22Rv1 (cell line): ENCODE measurements around the gene TRAPPC6A.

Experiments used
- H3K27ac ChIP-seq: fragments of 450-650 bp; 2 replicates; pipeline ENCODE4 v1.5.1; 2017
- CTCF ChIP-seq: fragments of 450-650 bp; IDR thresholded peaks from 2 replicates; pipeline ENCODE4 v1.5.1; 2017; ENCODE audit warnings: mild to moderate bottlenecking
- ZFX ChIP-seq: fragments of 450-650 bp; IDR thresholded peaks from 2 replicates; pipeline ENCODE4 v1.6.1; 2017; ENCODE audit warnings: antibody characterized with exemption, borderline replicate concordance

TRAPPC6A gene

GRCh38 chr19:45145270-45146189 is 32.5 kb downstream of the TRAPPC6A start:
- no peak overlapping the region for H3K27ac ChIP-seq
- TF ChIP-seq CTCF (no peak), ZFX (no peak)

GRCh38 chr19:45144431-45145269 is 33.4 kb downstream of the TRAPPC6A start:
- TF ChIP-seq CTCF: no peak
- TF ChIP-seq ZFX: no peak
- no peak overlapping the region for H3K27ac ChIP-seq

- no peak overlapping the region for H3K27ac ChIP-seq
- TF ChIP-seq ZFX: no peak
- TF ChIP-seq CTCF: no peak
Observed at GRCh38 chr19:45142726-45143110, 35.3 kb downstream of the TRAPPC6A start.

- TF ChIP-seq CTCF (no peak), ZFX (no peak)
- no peak overlapping the region for H3K27ac ChIP-seq
Observed at GRCh38 chr19:45142016-45142725, 35.9 kb downstream of the TRAPPC6A start.

GRCh38 chr19:45141203-45141900 is 36.7 kb downstream of the TRAPPC6A start:
- no peak overlapping the region for H3K27ac ChIP-seq
- no peak for TF ChIP-seq CTCF
- TF ChIP-seq ZFX: no peak

GRCh38 chr19:45140533-45140932 is 37.5 kb downstream of the TRAPPC6A start:
- TF ChIP-seq ZFX (no peak), CTCF (no peak)
- H3K27ac ChIP-seq: no peak overlapping the region
